Measurements from ENCODE around the gene LAMTOR1. TPM values are rescaled to one million over a fixed set of nuclear protein-coding genes. Genes with fewer than 3 reads are reported as not detected.

LAMTOR1 gene
- total and polyA plus RNA-seq, 2 of the 8 experiments (the other 6 are each of a cell fraction or from before 2014, with no cell fraction given) = 82.1 to 160 TPM

DNA sequence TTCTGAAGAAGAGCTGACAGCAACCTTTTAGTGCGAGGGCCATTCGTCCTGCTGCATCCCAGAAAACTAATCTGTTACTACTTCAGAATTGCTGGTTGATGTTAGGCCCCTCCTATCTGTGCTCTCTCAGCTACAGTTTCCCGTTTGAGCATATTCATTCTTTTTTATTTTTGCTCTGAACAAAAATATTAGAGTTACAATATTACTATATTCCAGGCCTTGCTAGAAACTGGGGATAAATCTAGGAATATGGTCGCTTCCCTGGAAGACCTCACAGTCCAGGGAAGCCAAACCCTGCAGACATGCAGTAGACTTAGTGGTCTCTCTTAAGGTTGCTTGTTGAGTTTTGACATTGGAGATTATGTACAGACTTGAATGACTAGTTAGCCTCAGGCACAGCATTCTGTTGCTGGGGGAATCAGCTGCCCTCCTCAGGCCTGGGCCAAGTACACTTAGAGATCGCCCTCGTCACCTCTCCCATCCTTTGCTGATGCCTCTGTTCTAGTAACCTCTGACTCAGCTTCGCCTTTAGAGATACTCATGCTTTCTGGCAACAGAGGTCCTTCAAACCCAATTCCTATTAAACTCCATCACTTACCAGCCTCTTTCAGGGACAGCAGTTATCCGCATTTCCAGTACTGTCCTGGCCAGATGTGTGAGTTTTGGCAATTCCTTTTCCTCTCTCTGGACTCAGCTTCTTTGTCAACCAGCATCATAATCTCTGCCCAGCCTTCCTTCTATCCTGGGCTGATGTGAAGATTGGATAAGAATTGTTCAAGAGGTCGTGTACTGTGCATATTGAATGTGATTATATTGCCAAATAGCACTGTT lies 10.1 kb upstream of the LAMTOR1 start (continued):
- TF ChIP-seq, protein P1, sequence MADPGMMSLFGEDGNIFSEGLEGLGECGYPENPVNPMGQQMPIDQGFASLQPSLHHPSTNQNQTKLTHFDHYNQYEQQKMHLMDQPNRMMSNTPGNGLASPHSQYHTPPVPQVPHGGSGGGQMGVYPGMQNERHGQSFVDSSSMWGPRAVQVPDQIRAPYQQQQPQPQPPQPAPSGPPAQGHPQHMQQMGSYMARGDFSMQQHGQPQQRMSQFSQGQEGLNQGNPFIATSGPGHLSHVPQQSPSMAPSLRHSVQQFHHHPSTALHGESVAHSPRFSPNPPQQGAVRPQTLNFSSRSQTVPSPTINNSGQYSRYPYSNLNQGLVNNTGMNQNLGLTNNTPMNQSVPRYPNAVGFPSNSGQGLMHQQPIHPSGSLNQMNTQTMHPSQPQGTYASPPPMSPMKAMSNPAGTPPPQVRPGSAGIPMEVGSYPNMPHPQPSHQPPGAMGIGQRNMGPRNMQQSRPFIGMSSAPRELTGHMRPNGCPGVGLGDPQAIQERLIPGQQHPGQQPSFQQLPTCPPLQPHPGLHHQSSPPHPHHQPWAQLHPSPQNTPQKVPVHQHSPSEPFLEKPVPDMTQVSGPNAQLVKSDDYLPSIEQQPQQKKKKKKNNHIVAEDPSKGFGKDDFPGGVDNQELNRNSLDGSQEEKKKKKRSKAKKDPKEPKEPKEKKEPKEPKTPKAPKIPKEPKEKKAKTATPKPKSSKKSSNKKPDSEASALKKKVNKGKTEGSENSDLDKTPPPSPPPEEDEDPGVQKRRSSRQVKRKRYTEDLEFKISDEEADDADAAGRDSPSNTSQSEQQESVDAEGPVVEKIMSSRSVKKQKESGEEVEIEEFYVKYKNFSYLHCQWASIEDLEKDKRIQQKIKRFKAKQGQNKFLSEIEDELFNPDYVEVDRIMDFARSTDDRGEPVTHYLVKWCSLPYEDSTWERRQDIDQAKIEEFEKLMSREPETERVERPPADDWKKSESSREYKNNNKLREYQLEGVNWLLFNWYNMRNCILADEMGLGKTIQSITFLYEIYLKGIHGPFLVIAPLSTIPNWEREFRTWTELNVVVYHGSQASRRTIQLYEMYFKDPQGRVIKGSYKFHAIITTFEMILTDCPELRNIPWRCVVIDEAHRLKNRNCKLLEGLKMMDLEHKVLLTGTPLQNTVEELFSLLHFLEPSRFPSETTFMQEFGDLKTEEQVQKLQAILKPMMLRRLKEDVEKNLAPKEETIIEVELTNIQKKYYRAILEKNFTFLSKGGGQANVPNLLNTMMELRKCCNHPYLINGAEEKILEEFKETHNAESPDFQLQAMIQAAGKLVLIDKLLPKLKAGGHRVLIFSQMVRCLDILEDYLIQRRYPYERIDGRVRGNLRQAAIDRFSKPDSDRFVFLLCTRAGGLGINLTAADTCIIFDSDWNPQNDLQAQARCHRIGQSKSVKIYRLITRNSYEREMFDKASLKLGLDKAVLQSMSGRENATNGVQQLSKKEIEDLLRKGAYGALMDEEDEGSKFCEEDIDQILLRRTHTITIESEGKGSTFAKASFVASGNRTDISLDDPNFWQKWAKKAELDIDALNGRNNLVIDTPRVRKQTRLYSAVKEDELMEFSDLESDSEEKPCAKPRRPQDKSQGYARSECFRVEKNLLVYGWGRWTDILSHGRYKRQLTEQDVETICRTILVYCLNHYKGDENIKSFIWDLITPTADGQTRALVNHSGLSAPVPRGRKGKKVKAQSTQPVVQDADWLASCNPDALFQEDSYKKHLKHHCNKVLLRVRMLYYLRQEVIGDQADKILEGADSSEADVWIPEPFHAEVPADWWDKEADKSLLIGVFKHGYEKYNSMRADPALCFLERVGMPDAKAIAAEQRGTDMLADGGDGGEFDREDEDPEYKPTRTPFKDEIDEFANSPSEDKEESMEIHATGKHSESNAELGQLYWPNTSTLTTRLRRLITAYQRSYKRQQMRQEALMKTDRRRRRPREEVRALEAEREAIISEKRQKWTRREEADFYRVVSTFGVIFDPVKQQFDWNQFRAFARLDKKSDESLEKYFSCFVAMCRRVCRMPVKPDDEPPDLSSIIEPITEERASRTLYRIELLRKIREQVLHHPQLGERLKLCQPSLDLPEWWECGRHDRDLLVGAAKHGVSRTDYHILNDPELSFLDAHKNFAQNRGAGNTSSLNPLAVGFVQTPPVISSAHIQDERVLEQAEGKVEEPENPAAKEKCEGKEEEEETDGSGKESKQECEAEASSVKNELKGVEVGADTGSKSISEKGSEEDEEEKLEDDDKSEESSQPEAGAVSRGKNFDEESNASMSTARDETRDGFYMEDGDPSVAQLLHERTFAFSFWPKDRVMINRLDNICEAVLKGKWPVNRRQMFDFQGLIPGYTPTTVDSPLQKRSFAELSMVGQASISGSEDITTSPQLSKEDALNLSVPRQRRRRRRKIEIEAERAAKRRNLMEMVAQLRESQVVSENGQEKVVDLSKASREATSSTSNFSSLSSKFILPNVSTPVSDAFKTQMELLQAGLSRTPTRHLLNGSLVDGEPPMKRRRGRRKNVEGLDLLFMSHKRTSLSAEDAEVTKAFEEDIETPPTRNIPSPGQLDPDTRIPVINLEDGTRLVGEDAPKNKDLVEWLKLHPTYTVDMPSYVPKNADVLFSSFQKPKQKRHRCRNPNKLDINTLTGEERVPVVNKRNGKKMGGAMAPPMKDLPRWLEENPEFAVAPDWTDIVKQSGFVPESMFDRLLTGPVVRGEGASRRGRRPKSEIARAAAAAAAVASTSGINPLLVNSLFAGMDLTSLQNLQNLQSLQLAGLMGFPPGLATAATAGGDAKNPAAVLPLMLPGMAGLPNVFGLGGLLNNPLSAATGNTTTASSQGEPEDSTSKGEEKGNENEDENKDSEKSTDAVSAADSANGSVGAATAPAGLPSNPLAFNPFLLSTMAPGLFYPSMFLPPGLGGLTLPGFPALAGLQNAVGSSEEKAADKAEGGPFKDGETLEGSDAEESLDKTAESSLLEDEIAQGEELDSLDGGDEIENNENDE (IDR thresholded peaks at IDR 0.05; ENCODE audit: insufficient replicate concordance, low read length) = no peak
- no peak for TF ChIP-seq CBX8 (IDR thresholded peaks at IDR 0.05; ENCODE audit: borderline replicate concordance, low read depth, low read length)
- TF ChIP-seq JUND (IDR thresholded peaks at IDR 0.05; ENCODE audit: low read length) = no peak
- TF ChIP-seq RNF2 (IDR thresholded peaks at IDR 0.05; ENCODE audit: borderline replicate concordance, low read depth, low read length, missing control alignments, poor library complexity, severe bottlenecking) = no peak
- TF ChIP-seq JUN (IDR thresholded peaks at IDR 0.05; ENCODE audit: low read depth, low read length) = no peak
- TF ChIP-seq, protein P2, sequence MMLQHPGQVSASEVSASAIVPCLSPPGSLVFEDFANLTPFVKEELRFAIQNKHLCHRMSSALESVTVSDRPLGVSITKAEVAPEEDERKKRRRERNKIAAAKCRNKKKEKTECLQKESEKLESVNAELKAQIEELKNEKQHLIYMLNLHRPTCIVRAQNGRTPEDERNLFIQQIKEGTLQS (IDR thresholded peaks at IDR 0.05; ENCODE audit: insufficient read depth, low read depth, low read length) = no peak
- no peak for TF ChIP-seq SIN3A (conservative IDR thresholded peaks at IDR 0.05 in 1 of 2, IDR thresholded peaks at IDR 0.05 in 1 of 2; ENCODE audit: low read depth in 1 of 2, low read length in 2 of 2)
- no peak; the same call in 1 of the 2 replicates for TF ChIP-seq CHD1 (IDR thresholded peaks at IDR 0.05; ENCODE audit: low read depth, low read length)
